NCI-H2196 (cell line): ENCODE measurements around the gene C1QTNF9.
"Not testable (repeated sequence)": the region's sequence is repeated elsewhere in the genome, so short reads cannot be mapped to it uniquely, and the experiment has no call there.

Source experiments
- DNase-seq: peaks from one replicate; lab custom pipeline; 2025; ENCODE audit not compliant: unreplicated experiment; lab: John Stamatoyannopoulos, UW

Gene C1QTNF9

GRCh38 chr13:24359252-24359651, 49.9 kb downstream of the C1QTNF9 start:
- DNase-seq = not testable (repeated sequence)

- DNase-seq = no peak
Measured at GRCh38 chr13:24360106-24360505, 50.7 kb downstream of the C1QTNF9 start.

- DNase-seq = no peak
Measured at GRCh38 chr13:24361113-24361512, 51.7 kb downstream of the C1QTNF9 start.

DNA sequence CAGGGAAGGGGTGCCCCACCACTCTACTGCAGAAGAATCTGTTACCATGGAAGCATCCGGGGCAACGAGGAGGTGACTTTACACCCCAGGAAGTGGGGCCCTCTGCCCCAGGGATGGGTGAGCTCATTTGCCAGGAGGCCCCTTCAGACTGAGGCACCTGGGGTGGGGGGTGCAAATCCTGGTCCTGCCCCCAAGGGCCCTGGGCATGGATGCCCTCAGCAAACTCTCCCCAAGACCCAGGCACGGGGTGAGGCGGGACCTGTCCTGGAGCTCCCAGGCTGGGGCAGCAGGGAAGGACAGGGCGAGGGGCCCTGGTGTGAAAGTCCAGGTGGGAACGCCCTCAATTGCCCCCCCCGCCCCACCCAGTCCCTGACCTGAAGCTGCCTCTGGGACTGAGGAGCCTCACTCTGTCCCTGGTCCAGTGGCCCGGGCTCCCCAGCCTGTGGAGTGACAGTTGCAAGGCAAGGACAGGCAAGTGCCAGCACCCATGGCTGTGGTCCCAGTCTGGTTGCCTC, 52.5 kb downstream of the C1QTNF9 start:
- no peak for DNase-seq

DNA sequence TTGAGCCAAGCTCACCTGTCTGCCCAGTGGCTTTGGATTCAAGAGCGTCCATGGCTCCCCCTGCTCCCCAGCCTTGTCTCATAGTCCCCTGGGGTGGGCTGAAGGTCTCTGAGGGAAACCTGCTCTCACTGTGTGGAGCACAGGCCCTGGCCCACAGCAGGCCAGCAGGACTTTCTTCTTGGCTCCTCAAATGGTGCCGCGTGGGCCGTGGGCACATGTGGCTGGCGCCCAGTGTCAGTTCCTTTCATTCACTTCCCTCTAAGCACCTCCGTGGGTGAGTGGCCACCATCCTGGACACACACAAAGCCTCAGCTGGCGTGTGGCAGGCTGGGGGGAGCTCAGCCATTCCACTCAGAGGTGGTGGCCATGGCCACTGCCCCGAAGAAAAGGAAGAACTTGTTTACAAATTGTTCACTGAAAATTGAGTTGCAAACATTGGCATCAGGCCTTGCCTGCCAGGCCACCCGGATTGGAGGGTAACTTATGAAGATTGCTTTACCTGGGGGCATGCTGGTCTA, 53.1 kb downstream of the C1QTNF9 start:
- no peak for DNase-seq

GRCh38 chr13:24365191-24365590, 55.8 kb downstream of the C1QTNF9 start:
- no peak for DNase-seq

GRCh38 chr13:24366315-24366714, 56.9 kb downstream of the C1QTNF9 start:
- DNase-seq = not testable (repeated sequence)

- not testable (repeated sequence) for DNase-seq
Measured at GRCh38 chr13:24371273-24371672, 61.9 kb downstream of the C1QTNF9 start.
